Panc1 (cell line): ENCODE measurements around the gene REXO5. TPM values are rescaled to one million over a fixed set of nuclear protein-coding genes. Genes with fewer than 3 reads are reported as not detected.

Experiments
- ATAC-seq: fragments of 200-7000 bp; cut with Tn5 transposase; 2 replicates; pipeline ENCODE4 v1.9.1; 2020; ENCODE audit warnings: mild to moderate bottlenecking, moderate library complexity
- BruUV-seq: library from RNA; stranded (reverse); fragments of 400-500 nt; replicated peaks from 2 replicates; lab custom pipeline; 2021; lab: Mats Ljungman, UMichigan
- CTCF ChIA-PET: fragments of 300-600 bp; sonication (Branson Sonifier 250); formaldehyde crosslinking; loops from one replicate; lab custom pipeline; 2022; ENCODE audit warnings: antibody characterized with exemption; lab: Charles Lee
- POLR2A ChIA-PET: fragments of 300-600 bp; sonication (Branson Sonifier 250); formaldehyde crosslinking; loops from one replicate; lab custom pipeline; 2022; ENCODE audit warnings: antibody characterized with exemption; lab: Charles Lee
- DNase-seq: peaks from one replicate; pipeline ENCODE4 v3.0.0-alpha.2; 2010; ENCODE audit warnings: low read depth, low spot score
- H3K27ac ChIP-seq: 2 replicates; pipeline ENCODE4 v1.5.1; 2011; ENCODE audit warnings: mild to moderate bottlenecking, low read length, inconsistent platforms
- H3K27me3 ChIP-seq: fragments of 200-500 bp; sonication (Bioruptor generic); 2 replicates; pipeline ENCODE4 v1.6.0; 2014; ENCODE audit warnings: low read length, inconsistent platforms; ENCODE audit not compliant: control insufficient read depth, insufficient read depth
- H3K36me3 ChIP-seq: fragments of 200-500 bp; sonication (Bioruptor generic); 2 replicates; pipeline ENCODE4 v1.5.1; 2014; ENCODE audit warnings: inconsistent platforms, mild to moderate bottlenecking, low read length, moderate library complexity; ENCODE audit not compliant: control insufficient read depth, insufficient read depth
- H3K4me1 ChIP-seq: 2 replicates; pipeline ENCODE4 v1.5.1; 2011; ENCODE audit warnings: inconsistent platforms, mild to moderate bottlenecking, low read length, moderate library complexity; ENCODE audit not compliant: control insufficient read depth, insufficient read depth
- H3K4me3 ChIP-seq, 2 experiments: 2 replicates each; pipeline ENCODE4 v1.5.1; 2011 to 2012; ENCODE audit warnings: low read depth in 2 of 2, low read length in 2 of 2, mild to moderate bottlenecking in 2 of 2, inconsistent platforms in 1 of 2, moderate library complexity in 1 of 2
- H3K9me3 ChIP-seq: fragments of 200-500 bp; sonication (Bioruptor generic); 2 replicates; pipeline ENCODE4 v1.5.1; 2014; ENCODE audit warnings: low read depth, mild to moderate bottlenecking, inconsistent platforms, low read length, moderate library complexity; ENCODE audit not compliant: control insufficient read depth, insufficient read depth
- POLR2AphosphoS5 ChIP-seq: IDR thresholded peaks from 2 replicates; pipeline ENCODE4 v1.6.1; 2012; ENCODE audit warnings: mild to moderate bottlenecking, low read depth, low read length, moderate library complexity
- REST ChIP-seq, 2 experiments: IDR thresholded peaks; 2 replicates each; pipeline ENCODE4 v1.6.1; 2011 to 2012; ENCODE audit warnings: low read depth in 2 of 2, control low read depth in 1 of 2, low read length in 1 of 2, mild to moderate bottlenecking in 1 of 2, moderate library complexity in 1 of 2; ENCODE audit not compliant: insufficient read depth in 1 of 2
- SIN3A ChIP-seq: IDR thresholded peaks from 2 replicates; pipeline ENCODE4 v1.6.1; 2012; ENCODE audit warnings: low read depth, mild to moderate bottlenecking, low read length, moderate library complexity, borderline replicate concordance; ENCODE audit not compliant: insufficient read depth
- TCF7L2 ChIP-seq: IDR thresholded peaks from 2 replicates; pipeline ENCODE4 v1.6.1; 2011; ENCODE audit warnings: mild to moderate bottlenecking, low read depth, low read length, inconsistent platforms
- in situ Hi-C: cut with HindIII; loops from 2 replicates; pipeline ENCODE4 v1.10.0; 2016; ENCODE audit warnings: low sequenced_read_pairs, low pct_unique_long_range_greater_than_20kb
- intact Hi-C: fragments of 100-400 bp; cut with micrococcal nuclease; formaldehyde crosslinking; loops from one replicate; pipeline ENCODE4 v1.10.0; 2022; ENCODE audit not compliant: unreplicated experiment
- total RNA-seq: library from RNA; stranded (reverse); gene quantifications from one replicate; pipeline ENCODE4 v1.2.1, GENCODE V29; 2021; ENCODE audit not compliant: unreplicated experiment
- TF ChIP-seq, protein P1 (sequence below): fragments of 450-650 bp; IDR thresholded peaks from 2 replicates; pipeline ENCODE4 v1.5.1; 2017; ENCODE audit warnings: mild to moderate bottlenecking

REXO5 gene
- total RNA-seq, 1 experiment from 2014 or later = 13.6 TPM

- intact Hi-C loops = no loop called here
- H3K27ac ChIP-seq = no peak overlapping the region
- no peaks in the 10 kb centered on the region; the same call in 1 of the 2 replicates for H3K9me3 ChIP-seq
- H3K36me3 ChIP-seq = no peaks in the 10 kb centered on the region
- in situ Hi-C loops = no loop called here
- DNase-seq (no peak), ATAC-seq (no peak)
- POLR2A ChIA-PET = no interaction called here
- H3K4me1 ChIP-seq = no peaks in the 10 kb centered on the region
- BruUV-seq = no TSS peak
- H3K4me3 ChIP-seq = no peak overlapping the region
- H3K27me3 ChIP-seq = peaks cover 5% of the 10 kb centered on the region; the same call in 1 of the 2 replicates
- CTCF ChIA-PET = no interaction called here
- TF ChIP-seq POLR2AphosphoS5 (no peak), SIN3A (no peak), TCF7L2 (no peak), REST (IDR thresholded peaks at IDR 0.05; ENCODE audit: insufficient read depth in 1 of 2, low read depth in 2 of 2, low read length in 1 of 2) (no peak)
- TF ChIP-seq, protein P1, sequence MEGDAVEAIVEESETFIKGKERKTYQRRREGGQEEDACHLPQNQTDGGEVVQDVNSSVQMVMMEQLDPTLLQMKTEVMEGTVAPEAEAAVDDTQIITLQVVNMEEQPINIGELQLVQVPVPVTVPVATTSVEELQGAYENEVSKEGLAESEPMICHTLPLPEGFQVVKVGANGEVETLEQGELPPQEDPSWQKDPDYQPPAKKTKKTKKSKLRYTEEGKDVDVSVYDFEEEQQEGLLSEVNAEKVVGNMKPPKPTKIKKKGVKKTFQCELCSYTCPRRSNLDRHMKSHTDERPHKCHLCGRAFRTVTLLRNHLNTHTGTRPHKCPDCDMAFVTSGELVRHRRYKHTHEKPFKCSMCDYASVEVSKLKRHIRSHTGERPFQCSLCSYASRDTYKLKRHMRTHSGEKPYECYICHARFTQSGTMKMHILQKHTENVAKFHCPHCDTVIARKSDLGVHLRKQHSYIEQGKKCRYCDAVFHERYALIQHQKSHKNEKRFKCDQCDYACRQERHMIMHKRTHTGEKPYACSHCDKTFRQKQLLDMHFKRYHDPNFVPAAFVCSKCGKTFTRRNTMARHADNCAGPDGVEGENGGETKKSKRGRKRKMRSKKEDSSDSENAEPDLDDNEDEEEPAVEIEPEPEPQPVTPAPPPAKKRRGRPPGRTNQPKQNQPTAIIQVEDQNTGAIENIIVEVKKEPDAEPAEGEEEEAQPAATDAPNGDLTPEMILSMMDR = no peak
These were observed 45.2 kb upstream of the REXO5 start for GRCh38 chr16:20761175-20761574.

DNA sequence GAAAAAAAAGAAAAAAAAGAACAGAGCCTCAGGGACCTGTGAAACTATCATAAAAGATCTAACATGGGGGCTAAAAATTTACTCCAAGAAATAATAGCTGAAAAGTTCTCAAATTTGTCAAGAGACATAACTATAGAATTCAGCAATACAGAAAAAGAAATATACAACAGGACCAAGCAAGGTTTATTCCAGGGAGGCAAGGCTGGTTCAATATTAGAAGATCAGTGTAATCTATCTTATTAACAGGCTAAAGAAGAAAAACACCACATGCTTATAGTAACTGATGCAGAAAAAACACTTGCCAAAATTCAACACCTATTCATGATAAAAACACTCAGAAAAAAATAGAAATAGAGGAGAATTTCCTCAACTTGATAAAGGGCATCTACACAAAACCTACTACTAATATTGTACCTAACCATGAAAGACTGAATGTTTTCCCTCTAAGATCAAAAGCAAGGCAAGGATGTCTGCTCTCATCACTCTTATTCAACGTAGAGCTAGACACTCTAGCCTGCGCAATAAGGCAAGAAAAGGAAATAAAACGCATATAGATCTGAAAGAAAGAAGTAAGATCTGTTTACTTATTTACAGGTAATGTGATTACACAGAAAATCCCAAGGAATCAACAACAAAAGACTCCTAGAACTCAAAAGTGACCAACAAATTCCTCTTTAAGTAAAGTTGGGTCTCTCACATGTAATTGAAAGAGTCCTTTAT, 43.8 kb upstream of the REXO5 start:
- no peaks in the 10 kb centered on the region; the same call in 1 of the 2 replicates for H3K9me3 ChIP-seq
- TF ChIP-seq, protein P1 = no peak
- TF ChIP-seq REST (IDR thresholded peaks at IDR 0.05; ENCODE audit: insufficient read depth in 1 of 2, low read depth in 2 of 2, low read length in 1 of 2) (no peak), TCF7L2 (no peak), POLR2AphosphoS5 (no peak), SIN3A (no peak)
- ChIA-PET POLR2A (no interaction called here), CTCF (no interaction called here)
- DNase-seq = no peak
- no peak for ATAC-seq
- no peaks in the 10 kb centered on the region for H3K4me1 ChIP-seq
- BruUV-seq = no TSS peak
- peaks cover 7% of the 10 kb centered on the region; the same call in 1 of the 2 replicates for H3K27me3 ChIP-seq
- no peaks in the 10 kb centered on the region for H3K36me3 ChIP-seq
- in situ Hi-C loops (no loop called here), intact Hi-C loops (no loop called here)
- no peak overlapping the region for H3K4me3 ChIP-seq
- H3K27ac ChIP-seq = no peak overlapping the region
